ENCODE results near the gene THUMPD3. TPM values are rescaled to one million over a fixed set of nuclear protein-coding genes. Genes with fewer than 3 reads are reported as not detected.

THUMPD3 gene
- total RNA-seq, 1 donor from 2014 or later: 27.4 TPM

GRCh38 chr3:9339761-9340471 lies 22.9 kb upstream of the THUMPD3 start:
- peaks cover 3% of the 10 kb centered on the region for H3K4me1 Mint-ChIP-seq (ENCODE audit: unreplicated experiment)
- no peak for TF ChIP-seq CTCF (IDR thresholded peaks at IDR 0.05; ENCODE audit: unreplicated experiment)
- DNase-seq (ENCODE audit: low spot score): no peak
- H3K27me3 Mint-ChIP-seq (ENCODE audit: unreplicated experiment): peaks cover 1% of the 10 kb centered on the region
- no peak overlapping the region for H3K27ac Mint-ChIP-seq (ENCODE audit: unreplicated experiment)
- H3K4me3 Mint-ChIP-seq (ENCODE audit: unreplicated experiment): no peak overlapping the region
- H3K36me3 Mint-ChIP-seq (ENCODE audit: low read depth, unreplicated experiment): no peaks in the 10 kb centered on the region
- no peaks in the 10 kb centered on the region for H3K9me3 Mint-ChIP-seq (ENCODE audit: unreplicated experiment)

- no peak overlapping the region for H3K4me3 Mint-ChIP-seq (ENCODE audit: unreplicated experiment)
- no peak for TF ChIP-seq CTCF (IDR thresholded peaks at IDR 0.05; ENCODE audit: unreplicated experiment)
- peaks cover 1% of the 10 kb centered on the region for H3K27me3 Mint-ChIP-seq (ENCODE audit: unreplicated experiment)
- no peak overlapping the region for H3K27ac Mint-ChIP-seq (ENCODE audit: unreplicated experiment)
- H3K4me1 Mint-ChIP-seq (ENCODE audit: unreplicated experiment): peaks cover 3% of the 10 kb centered on the region
- no peaks in the 10 kb centered on the region for H3K9me3 Mint-ChIP-seq (ENCODE audit: unreplicated experiment)
- no peak for DNase-seq (ENCODE audit: low spot score)
- H3K36me3 Mint-ChIP-seq (ENCODE audit: low read depth, unreplicated experiment): no peaks in the 10 kb centered on the region
These were observed 22.4 kb upstream of the THUMPD3 start for GRCh38 chr3:9340472-9340902.

GRCh38 chr3:9342696-9343095 lies 20.2 kb upstream of the THUMPD3 start:
- Mint-ChIP-seq H3K27me3 (ENCODE audit: unreplicated experiment) (peaks cover 1% of the 10 kb centered on the region), H3K27ac (ENCODE audit: unreplicated experiment) (no peak overlapping the region), H3K4me3 (ENCODE audit: unreplicated experiment) (no peak overlapping the region)

GRCh38 chr3:9343115-9343514 lies 19.7 kb upstream of the THUMPD3 start:
- Mint-ChIP-seq H3K27me3 (ENCODE audit: unreplicated experiment) (peaks cover 1% of the 10 kb centered on the region), H3K4me1 (ENCODE audit: unreplicated experiment) (peaks cover 3% of the 10 kb centered on the region), H3K9me3 (ENCODE audit: unreplicated experiment) (no peaks in the 10 kb centered on the region), H3K36me3 (ENCODE audit: low read depth, unreplicated experiment) (no peaks in the 10 kb centered on the region), H3K27ac (ENCODE audit: unreplicated experiment) (no peak overlapping the region), H3K4me3 (ENCODE audit: unreplicated experiment) (no peak overlapping the region)
- TF ChIP-seq CTCF (IDR thresholded peaks at IDR 0.05; ENCODE audit: unreplicated experiment): no peak
- DNase-seq (ENCODE audit: low spot score): no peak

More at GRCh38 chr3:9342696-9343095, 20.2 kb upstream of the THUMPD3 start:
- TF ChIP-seq CTCF (IDR thresholded peaks at IDR 0.05; ENCODE audit: unreplicated experiment): no peak
- peaks cover 3% of the 10 kb centered on the region for H3K4me1 Mint-ChIP-seq (ENCODE audit: unreplicated experiment)
- H3K36me3 Mint-ChIP-seq (ENCODE audit: low read depth, unreplicated experiment): no peaks in the 10 kb centered on the region
- no peak for DNase-seq (ENCODE audit: low spot score)
- H3K9me3 Mint-ChIP-seq (ENCODE audit: unreplicated experiment): no peaks in the 10 kb centered on the region

GRCh38 chr3:9345041-9345440 lies 17.8 kb upstream of the THUMPD3 start:
- H3K27me3 Mint-ChIP-seq (ENCODE audit: unreplicated experiment): peaks cover 1% of the 10 kb centered on the region
- no peaks in the 10 kb centered on the region for H3K9me3 Mint-ChIP-seq (ENCODE audit: unreplicated experiment)
- no peak for DNase-seq (ENCODE audit: low spot score)
- H3K4me3 Mint-ChIP-seq (ENCODE audit: unreplicated experiment): no peak overlapping the region
- no peak for TF ChIP-seq CTCF (IDR thresholded peaks at IDR 0.05; ENCODE audit: unreplicated experiment)
- H3K27ac Mint-ChIP-seq (ENCODE audit: unreplicated experiment): no peak overlapping the region
- H3K4me1 Mint-ChIP-seq (ENCODE audit: unreplicated experiment): peaks cover 3% of the 10 kb centered on the region
- H3K36me3 Mint-ChIP-seq (ENCODE audit: low read depth, unreplicated experiment): no peaks in the 10 kb centered on the region

All from endothelial cell (in vitro differentiated cells).